Right forelimb (tissue), 1 donor: ENCODE results near the gene CDH3.

Experiments used
- DNase-seq: peaks from one replicate; pipeline ENCODE4 v3.0.0-alpha.2; 2018

CDH3 gene

DNA sequence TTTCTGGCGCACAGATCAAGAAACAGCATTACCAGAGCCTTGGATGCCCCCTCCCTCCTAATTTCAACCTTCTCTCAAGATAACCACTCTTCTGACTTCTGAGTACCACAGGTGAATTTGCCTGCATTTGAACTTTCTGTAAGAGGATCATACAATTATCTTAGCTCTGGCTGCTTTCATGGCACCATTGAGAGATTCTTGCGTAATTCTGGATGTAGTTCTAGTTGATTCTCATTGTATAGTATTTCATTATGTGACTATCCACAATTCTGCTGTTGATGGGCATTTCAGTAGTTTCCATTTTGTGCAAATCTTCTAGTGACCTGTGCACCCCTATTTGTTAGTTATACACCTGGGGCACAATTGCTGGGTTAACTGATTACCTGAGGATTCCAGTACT is 7.5 kb downstream of the CDH3 start:
- DNase-seq, result no peak

DNA sequence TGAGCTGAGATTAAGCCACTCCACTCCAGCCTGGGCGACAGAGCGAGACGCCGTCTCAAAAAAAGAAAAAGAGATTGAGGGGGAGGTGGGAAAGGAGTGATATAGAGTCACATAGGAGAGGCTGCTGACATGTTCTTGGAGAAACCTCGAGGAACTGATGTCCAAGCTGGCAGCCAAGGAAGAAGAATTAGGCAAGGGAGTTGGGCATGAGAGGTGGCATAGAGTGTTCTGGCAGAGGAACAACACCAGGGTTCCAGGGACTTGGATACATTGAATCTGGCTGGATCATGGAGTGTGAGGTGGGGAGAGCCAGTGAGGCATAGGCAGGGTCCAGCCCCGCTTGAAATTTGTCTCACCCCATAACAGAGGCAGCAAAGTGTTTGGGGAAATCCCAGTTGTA is 10.7 kb downstream of the CDH3 start:
- no peak for DNase-seq

DNA sequence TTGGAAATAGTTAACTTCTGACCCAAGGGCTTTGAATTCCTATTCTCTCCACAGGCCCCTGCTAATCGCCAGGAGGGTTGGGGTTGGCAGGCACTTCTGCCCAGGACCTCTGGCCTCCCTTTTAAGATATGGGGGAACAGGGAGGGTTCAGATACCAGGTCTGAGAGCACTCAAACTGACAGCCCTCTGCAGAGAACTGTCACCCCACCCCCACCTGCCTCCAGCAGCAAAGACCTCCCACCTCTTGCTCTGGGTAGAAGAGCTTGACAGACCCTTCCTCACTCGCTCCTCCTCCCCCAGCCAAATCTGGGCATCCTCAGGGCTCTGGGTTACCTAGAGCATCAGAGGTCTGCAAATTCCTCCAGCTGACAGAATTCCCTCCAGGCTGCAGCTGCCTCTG is 11.6 kb downstream of the CDH3 start:
- DNase-seq, result no peak

- DNase-seq, result no peak
Observed at GRCh38 chr16:68658341-68658973, 13.3 kb downstream of the CDH3 start.

GRCh38 chr16:68658974-68659360 is 13.9 kb downstream of the CDH3 start:
- DNase-seq, result no peak

- no peak for DNase-seq
Observed at GRCh38 chr16:68659412-68660358, 14.6 kb downstream of the CDH3 start.

GRCh38 chr16:68660359-68660795 is 15.3 kb downstream of the CDH3 start:
- no peak for DNase-seq

GRCh38 chr16:68662035-68662434 is 16.9 kb downstream of the CDH3 start:
- DNase-seq, result no peak

DNA sequence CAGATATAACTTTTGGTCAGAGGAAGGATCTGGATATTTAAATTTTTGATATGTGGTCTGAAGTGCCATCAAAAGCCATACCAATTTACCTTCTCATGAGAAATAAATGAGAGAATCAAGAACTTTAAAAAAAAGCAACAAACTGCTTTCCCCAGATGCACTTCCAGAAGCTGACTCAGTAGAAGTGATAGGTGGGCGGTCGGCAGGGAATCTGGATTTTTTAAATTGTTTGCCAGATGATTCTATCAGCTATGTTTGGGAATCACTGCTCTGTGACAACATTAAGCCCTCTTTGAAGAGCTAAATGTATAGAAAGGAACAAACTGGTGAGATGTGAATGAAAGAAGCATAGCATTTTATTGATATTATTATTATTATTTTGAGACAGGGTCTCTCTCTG is 19.2 kb downstream of the CDH3 start:
- no peak for DNase-seq

DNA sequence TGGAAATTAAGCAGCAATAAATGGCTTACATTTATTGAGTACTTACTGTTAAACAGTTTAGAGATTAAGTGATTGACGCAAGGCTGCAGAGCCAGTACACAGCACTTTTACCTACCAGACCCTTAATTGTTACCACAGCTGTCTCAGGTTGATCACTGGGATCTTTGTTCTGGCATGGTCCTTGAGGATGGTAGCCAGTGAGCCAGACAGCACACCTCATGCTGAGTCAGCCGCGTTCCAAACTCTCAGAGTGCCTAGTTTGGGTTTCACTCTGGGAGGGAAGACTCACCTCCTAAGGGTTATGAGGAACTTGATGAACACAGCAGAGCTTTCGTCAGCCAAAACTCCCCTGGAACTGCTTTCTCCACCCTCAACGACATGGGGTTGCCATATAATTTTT is 20.4 kb downstream of the CDH3 start:
- no peak for DNase-seq

- no peak for DNase-seq
Observed at GRCh38 chr16:68668266-68668665, 23.2 kb downstream of the CDH3 start.

DNA sequence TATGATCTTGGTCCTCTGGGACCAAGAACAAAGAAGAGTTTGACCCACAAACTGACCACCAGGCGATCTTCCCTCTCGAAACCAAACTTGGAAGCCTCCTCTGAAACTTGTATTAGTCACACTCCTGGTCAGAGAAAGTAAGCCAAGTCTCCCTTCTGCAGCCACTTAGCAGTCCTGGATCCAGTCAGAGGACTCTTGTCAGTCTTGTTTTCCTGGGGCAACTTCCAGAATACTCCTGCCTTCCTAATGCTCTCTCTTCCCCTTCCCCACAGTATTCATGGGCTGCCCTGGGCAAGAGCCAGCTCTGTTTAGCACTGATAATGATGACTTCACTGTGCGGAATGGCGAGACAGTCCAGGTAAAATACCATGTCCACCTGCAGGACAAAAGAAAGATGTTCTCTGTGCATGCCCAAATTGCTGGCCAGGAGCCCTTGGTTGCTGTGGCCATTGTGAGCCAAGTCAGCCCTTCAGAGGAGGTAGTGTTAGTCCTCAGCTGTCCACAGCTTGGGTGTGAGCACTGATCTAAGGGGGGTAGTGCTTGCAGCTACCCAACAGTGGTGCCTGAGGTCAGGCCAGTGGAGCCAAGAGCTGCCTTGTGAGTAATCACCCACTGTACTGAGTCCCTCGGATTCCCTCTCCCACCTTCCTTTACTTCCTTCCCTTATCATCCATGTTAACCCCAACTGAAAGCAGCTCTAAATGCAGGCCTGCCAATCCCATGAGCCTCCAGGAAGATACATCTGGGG is 31.2 kb downstream of the CDH3 start:
- no peak for DNase-seq

- no peak for DNase-seq
Observed at GRCh38 chr16:68681038-68681437, 35.9 kb downstream of the CDH3 start.

GRCh38 chr16:68685685-68686478 is 40.8 kb downstream of the CDH3 start:
- DNase-seq, result no peak

- no peak for DNase-seq
Observed at GRCh38 chr16:68686905-68687304, 41.8 kb downstream of the CDH3 start.

DNA sequence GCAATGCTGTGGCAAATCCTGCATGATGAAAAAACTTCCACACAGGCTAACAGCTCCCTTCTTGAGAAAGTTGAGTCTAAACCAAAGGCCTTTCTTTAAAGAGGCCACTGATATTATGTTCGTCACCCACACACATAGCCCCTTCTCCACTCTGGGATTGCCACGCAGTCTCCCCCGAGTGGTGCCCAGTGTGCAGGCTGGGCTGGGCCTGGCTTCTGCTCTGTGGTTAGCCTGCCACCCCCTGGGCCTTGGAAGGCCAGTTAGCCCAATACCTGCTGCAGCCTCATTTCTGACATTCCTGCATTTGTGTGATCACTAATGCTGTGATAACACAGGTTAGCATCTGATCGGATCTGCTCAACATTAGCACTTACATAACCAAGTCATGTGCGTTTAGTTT is 44.8 kb downstream of the CDH3 start:
- DNase-seq, result no peak

GRCh38 chr16:68695575-68695974 is 50.5 kb downstream of the CDH3 start:
- DNase-seq, result no peak

DNA sequence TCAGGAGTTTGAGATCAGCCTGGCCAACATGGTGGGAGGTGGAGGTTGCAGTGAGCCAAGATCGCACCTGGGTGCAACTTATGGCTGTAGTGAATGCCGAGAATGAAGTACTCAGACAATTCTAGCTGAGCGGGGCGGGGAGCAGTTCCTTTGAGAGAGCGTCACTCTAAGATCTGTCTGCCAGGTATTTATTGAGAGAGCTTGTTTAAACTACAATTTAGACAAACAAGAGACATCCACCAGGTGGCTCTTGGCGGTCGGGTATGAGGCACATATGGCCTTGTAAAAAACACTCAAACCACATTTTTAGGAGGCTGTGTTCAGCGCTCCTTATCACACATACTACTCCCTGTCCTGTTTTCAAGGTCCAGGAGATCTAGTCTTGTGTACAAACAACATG is 51.4 kb downstream of the CDH3 start:
- DNase-seq, result no peak

- no peak for DNase-seq
Observed at GRCh38 chr16:68698091-68698490, 53.0 kb downstream of the CDH3 start.

- no peak for DNase-seq
Observed at GRCh38 chr16:68700120-68700519, 55.0 kb downstream of the CDH3 start.

DNA sequence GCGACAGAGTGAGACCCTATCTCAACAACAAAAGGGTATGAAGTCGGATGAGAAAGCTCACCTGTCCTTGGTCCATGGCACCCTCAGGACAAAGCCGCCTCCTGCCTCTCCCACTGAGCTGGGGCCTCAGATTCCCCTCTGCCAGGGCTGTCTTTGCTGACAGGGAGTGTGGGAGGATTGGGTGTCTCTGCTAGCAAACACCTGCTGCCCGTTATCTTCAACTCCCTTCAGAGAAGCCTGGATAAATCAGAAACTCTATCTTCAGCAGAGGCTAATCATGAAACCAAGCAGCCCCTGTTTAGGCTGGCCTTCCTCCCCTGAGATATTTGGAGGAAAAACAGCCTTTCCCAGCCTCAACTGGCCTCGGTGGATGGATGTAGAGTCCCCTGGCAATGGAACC is 55.7 kb downstream of the CDH3 start:
- no peak for DNase-seq

DNA sequence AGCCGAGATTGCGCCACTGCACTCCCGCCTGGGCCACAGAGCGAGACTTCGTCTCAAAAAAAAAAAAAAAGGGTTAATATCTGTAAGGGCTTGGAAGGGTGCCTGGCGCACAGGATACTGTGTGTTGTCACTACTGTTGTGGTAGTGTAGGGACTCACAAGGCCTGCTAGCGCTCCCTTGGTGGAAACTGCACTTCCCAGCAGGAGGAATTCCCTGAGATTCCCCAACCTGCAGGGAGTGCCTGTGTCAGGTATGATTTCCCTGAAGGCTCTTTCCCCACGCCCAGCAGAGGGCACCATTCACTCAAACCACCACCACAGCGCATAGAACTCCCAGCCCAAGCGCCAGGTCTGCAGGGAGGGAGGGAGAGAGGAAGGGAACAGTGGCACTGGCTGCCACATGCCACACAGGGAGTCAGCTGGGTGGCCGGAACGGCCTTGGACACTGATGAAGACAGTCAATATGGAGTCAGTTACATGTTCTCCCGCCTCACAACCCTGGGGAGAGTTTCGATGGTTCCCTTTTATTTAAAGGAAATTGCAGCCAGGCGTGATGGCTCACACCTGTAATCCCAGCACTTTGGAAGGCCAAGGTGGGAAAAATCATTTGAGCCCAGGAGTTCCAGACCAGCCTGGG is 59.2 kb downstream of the CDH3 start:
- DNase-seq, result peak; percentile 67
